Measurements from ENCODE around the gene INKA2.

Gene INKA2

DNA sequence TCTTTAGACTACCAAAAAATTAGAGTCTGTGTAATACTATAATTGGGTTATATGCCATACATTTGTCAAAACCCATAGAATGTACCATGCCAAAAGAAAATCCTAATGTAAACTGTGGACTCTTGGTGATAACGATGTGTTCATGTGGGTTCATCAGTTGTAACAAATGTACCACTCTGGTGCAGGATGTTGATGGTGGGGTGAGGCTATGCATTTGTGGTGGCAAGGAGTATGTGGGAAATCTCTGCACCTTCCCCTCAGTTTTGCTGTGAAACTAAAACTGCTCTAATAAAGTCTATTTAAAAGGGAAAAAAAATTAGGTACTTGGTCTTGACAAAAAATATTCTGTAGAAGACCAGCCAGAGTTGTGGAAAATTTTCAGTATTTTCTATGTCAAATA, 43.4 kb downstream of the INKA2 start:
- TF ChIP-seq, protein P1, sequence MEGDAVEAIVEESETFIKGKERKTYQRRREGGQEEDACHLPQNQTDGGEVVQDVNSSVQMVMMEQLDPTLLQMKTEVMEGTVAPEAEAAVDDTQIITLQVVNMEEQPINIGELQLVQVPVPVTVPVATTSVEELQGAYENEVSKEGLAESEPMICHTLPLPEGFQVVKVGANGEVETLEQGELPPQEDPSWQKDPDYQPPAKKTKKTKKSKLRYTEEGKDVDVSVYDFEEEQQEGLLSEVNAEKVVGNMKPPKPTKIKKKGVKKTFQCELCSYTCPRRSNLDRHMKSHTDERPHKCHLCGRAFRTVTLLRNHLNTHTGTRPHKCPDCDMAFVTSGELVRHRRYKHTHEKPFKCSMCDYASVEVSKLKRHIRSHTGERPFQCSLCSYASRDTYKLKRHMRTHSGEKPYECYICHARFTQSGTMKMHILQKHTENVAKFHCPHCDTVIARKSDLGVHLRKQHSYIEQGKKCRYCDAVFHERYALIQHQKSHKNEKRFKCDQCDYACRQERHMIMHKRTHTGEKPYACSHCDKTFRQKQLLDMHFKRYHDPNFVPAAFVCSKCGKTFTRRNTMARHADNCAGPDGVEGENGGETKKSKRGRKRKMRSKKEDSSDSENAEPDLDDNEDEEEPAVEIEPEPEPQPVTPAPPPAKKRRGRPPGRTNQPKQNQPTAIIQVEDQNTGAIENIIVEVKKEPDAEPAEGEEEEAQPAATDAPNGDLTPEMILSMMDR (IDR thresholded peaks at IDR 0.05; ENCODE audit: insufficient read depth, missing control alignments): no peak
- FAIRE-seq (no peak), DNase-seq (ENCODE audit: insufficient read length, low spot score) (no peak)

DNA sequence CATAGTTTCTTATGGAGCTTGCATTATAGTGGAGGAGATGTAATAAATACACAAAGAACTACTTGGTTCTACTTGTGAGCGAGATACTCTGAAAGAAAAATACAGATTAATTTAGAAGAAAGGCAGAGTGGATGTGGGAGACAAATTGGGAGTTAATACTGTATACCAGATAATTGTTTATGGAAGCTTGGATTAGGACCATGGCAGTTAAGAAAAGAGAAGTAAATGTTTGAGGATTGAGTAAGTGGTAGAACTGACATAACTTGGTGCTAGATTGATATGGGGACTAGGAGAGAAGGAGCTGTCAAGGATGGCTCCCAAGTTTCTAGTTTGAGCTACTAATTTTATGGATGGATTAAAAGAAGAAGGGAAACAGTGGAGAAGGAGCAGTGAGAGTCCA, 47.3 kb downstream of the INKA2 start:
- DNase-seq (ENCODE audit: insufficient read length, low spot score) (no peak), FAIRE-seq (no peak)
- TF ChIP-seq, protein P1 (IDR thresholded peaks at IDR 0.05; ENCODE audit: insufficient read depth, missing control alignments): no peak

DNA sequence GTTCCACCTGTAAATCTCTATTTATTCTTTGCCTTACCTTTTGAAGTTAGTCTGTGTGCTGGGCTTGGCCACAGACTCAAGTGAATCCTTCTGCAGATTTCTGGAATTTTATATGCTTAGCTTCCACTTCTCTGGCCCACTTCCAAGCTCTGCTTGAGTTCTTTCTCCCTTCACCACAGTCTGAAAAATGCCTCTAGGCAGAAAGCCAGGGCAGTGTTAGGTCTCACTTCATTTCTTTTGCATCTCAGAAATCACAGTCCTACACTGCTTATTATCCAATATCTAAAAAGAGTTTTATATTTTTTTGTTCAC, 48.9 kb downstream of the INKA2 start:
- FAIRE-seq (no peak), DNase-seq (ENCODE audit: insufficient read length, low spot score) (no peak)
- TF ChIP-seq, protein P1 (IDR thresholded peaks at IDR 0.05; ENCODE audit: insufficient read depth, missing control alignments): no peak
